HepG2 (cell line): ENCODE data around the gene TRIM31. TPM values are rescaled to one million over a fixed set of nuclear protein-coding genes. Genes with fewer than 3 reads are reported as not detected.

Experiments used
- BORCS8-MEF2B ChIP-seq: sonication (generic); formaldehyde crosslinking; IDR thresholded peaks from 2 replicates; pipeline ENCODE4 v1.8.0; 2022; ENCODE audit warnings: mild to moderate bottlenecking, missing genetic modification reagents
- CHD4 ChIP-seq: fragments of 200-600 bp; sonication (generic); IDR thresholded peaks from 2 replicates; pipeline ENCODE4 v1.7.0; 2017; ENCODE audit warnings: mild to moderate bottlenecking, low read length, borderline replicate concordance
- CTCF ChIP-seq: sonication (generic); formaldehyde crosslinking; IDR thresholded peaks from 2 replicates; pipeline ENCODE4 v1.5.0; 2020; ENCODE audit warnings: mild to moderate bottlenecking, missing genetic modification reagents, moderate library complexity
- E2F1 ChIP-seq: sonication (generic); formaldehyde crosslinking; IDR thresholded peaks from 2 replicates; pipeline ENCODE4 v1.5.0; 2020; ENCODE audit warnings: missing genetic modification reagents
- HBP1 ChIP-seq: IDR thresholded peaks from 2 replicates; pipeline ENCODE4 v1.6.1; 2016; ENCODE audit warnings: low read depth, control low read depth
- IKZF1 ChIP-seq: fragments of 450-650 bp; IDR thresholded peaks from 2 replicates; pipeline ENCODE4 v1.7.1; 2016
- NAIF1 ChIP-seq: sonication (generic); formaldehyde crosslinking; IDR thresholded peaks from 2 replicates; pipeline ENCODE4 v1.5.0; 2020; ENCODE audit warnings: mild to moderate bottlenecking, missing genetic modification reagents, borderline replicate concordance
- PHF8 ChIP-seq: sonication (generic); formaldehyde crosslinking; IDR thresholded peaks from 2 replicates; pipeline ENCODE4 v1.5.0; 2020; ENCODE audit warnings: missing genetic modification reagents
- PLRG1 ChIP-seq: fragments of 450-650 bp; conservative IDR thresholded peaks from 2 replicates; pipeline ENCODE4 v1.6.1; 2016
- POLR2G ChIP-seq: fragments of 200-400 bp; formaldehyde crosslinking; IDR thresholded peaks from 2 replicates; pipeline ENCODE4 v1.6.1; 2018; ENCODE audit warnings: mild to moderate bottlenecking, low read depth, low read length, moderate library complexity
- RBAK ChIP-seq: sonication (generic); formaldehyde crosslinking; IDR thresholded peaks from 2 replicates; pipeline ENCODE4 v1.5.1; 2020; ENCODE audit warnings: mild to moderate bottlenecking, missing genetic modification reagents
- RORA ChIP-seq: sonication (generic); formaldehyde crosslinking; IDR thresholded peaks from 2 replicates; pipeline ENCODE4 v1.5.0; 2020; ENCODE audit warnings: mild to moderate bottlenecking, missing genetic modification reagents, moderate library complexity
- SIX4 ChIP-seq: sonication (generic); formaldehyde crosslinking; IDR thresholded peaks from 2 replicates; pipeline ENCODE4 v1.4.0; 2020; ENCODE audit warnings: missing genetic modification reagents
- TCF7L2 ChIP-seq: IDR thresholded peaks from 2 replicates; pipeline ENCODE4 v1.6.1; 2011; ENCODE audit warnings: mild to moderate bottlenecking, low read depth, low read length, moderate library complexity
- TRIM22 ChIP-seq: fragments of 450-650 bp; IDR thresholded peaks from 2 replicates; pipeline ENCODE4 v1.6.1; 2017
- ZBTB1 ChIP-seq: sonication (generic); formaldehyde crosslinking; IDR thresholded peaks from 2 replicates; pipeline ENCODE4 v1.4.0; 2020; ENCODE audit warnings: missing genetic modification reagents, borderline replicate concordance
- ZBTB8A ChIP-seq: sonication (generic); formaldehyde crosslinking; IDR thresholded peaks from 2 replicates; pipeline ENCODE4 v1.4.0; 2020; ENCODE audit warnings: mild to moderate bottlenecking, low read depth, missing genetic modification reagents, borderline replicate concordance
- ZNF160 ChIP-seq: sonication (generic); formaldehyde crosslinking; IDR thresholded peaks from 2 replicates; pipeline ENCODE4 v1.8.0; 2022; ENCODE audit warnings: mild to moderate bottlenecking, inconsistent platforms, missing genetic modification reagents
- ZNF510 ChIP-seq: sonication (generic); formaldehyde crosslinking; IDR thresholded peaks from 2 replicates; pipeline ENCODE4 v1.4.0; 2020; ENCODE audit warnings: low read depth, mild to moderate bottlenecking, missing genetic modification reagents
- ZNF639 ChIP-seq: conservative IDR thresholded peaks from 2 replicates; pipeline ENCODE4 v1.6.1; 2018; ENCODE audit warnings: missing genetic modification reagents
- ZNF766 ChIP-seq: sonication (generic); formaldehyde crosslinking; IDR thresholded peaks from 2 replicates; pipeline ENCODE4 v1.5.0; 2020; ENCODE audit warnings: missing genetic modification reagents, borderline replicate concordance
- ZNF790 ChIP-seq: sonication (generic); formaldehyde crosslinking; IDR thresholded peaks from 2 replicates; pipeline ENCODE4 v1.8.0; 2022; ENCODE audit warnings: missing genetic modification reagents, mild to moderate bottlenecking, borderline replicate concordance
- polyA plus RNA-seq, 8 experiments: library from polyadenylated mRNA; depleted of rRNA in 3 of 8; stranded (reverse) in 7 of 8; unstranded in 1 of 8; fragments of >200 nt; fragmentation: Illumina TruSeq in 4 of 8; extraction: Trizol in 4 of 8; gene quantifications; 2 replicates each; pipeline versions ENCODE4 v1.2.1 to v1.2.3, GENCODE V29; 2011 to 2016; ENCODE audit warnings: low read depth in 4 of 8, missing spikeins in 1 of 8, mixed read lengths in 1 of 8; ENCODE audit not compliant: insufficient read depth in 1 of 8
- total RNA-seq, 5 experiments: library from RNA; depleted of rRNA; stranded (reverse); fragments of >200 nt; fragmentation: Illumina TruSeq; extraction: Trizol; gene quantifications; 2 replicates each; pipeline ENCODE4 v1.2.3, GENCODE V29; 2016; ENCODE audit warnings: low read depth in 1 of 5

The TRIM31 gene
- total and polyA plus RNA-seq, 2 of the 13 experiments (the other 11 are each of a cell fraction or from before 2014, with no cell fraction given), result 0.13 to 0.51 TPM

GRCh38 chr6:30066577-30067459 lies 46.1 kb downstream of the TRIM31 start, which contains the start of gene PPP1R11 (continued):
- TF ChIP-seq ZNF766 (CRISPR knock-in tag) (0 out of 2 replicates have a peak, but pooled peaks have one; percentile 46), CHD4 (peak; percentile 63; the same call in 1 of the 2 replicates), BORCS8-MEF2B (CRISPR knock-in tag) (peak; percentile 91), HBP1 (CRISPR knock-in tag) (no peak; the same call in none of the 2 replicates), ZNF639 (CRISPR knock-in tag) (peak; percentile 90), ZNF160 (CRISPR knock-in tag) (peak; percentile 19; the same call in 1 of the 2 replicates), PLRG1 (no peak), ZBTB1 (CRISPR knock-in tag) (no peak), RORA (CRISPR knock-in tag) (no peak), NAIF1 (CRISPR knock-in tag) (peak; percentile 84), ZBTB8A (CRISPR knock-in tag) (no peak), CTCF (CRISPR knock-in tag) (no peak), PHF8 (CRISPR knock-in tag) (peak; percentile 82), TRIM22 (no peak), TCF7L2 (no peak), RBAK (CRISPR knock-in tag) (no peak), ZNF790 (CRISPR knock-in tag) (peak; percentile 36; the same call in 1 of the 2 replicates), ZNF510 (peak; percentile 97), E2F1 (CRISPR knock-in tag) (peak; percentile 30; the same call in 1 of the 2 replicates), POLR2G (peak; percentile 81), IKZF1 (no peak), SIX4 (CRISPR knock-in tag) (peak; percentile 19; the same call in 1 of the 2 replicates)
